Thyroid gland (tissue), 4 donors: ENCODE measurements around the gene IFT43. TPM values are rescaled to one million over a fixed set of nuclear protein-coding genes. Genes with fewer than 3 reads are reported as not detected.

Experiments used
- DNase-seq, 2 donors: peaks; one replicate each; pipeline ENCODE4 v3.0.0-alpha.2; 2019
- H3K27ac ChIP-seq, 3 donors: fragments of 200-600 bp; sonication (generic); 1 replicate in 2 of 3; 2 replicates in 1 of 3; pipeline ENCODE4 v1.5.1; 2016 to 2019; ENCODE audit warnings: mild to moderate bottlenecking in 1 of 3, moderate library complexity in 1 of 3
- H3K27me3 ChIP-seq: fragments of 200-600 bp; sonication (generic); one replicate; pipeline ENCODE4 v1.5.1; 2019
- H3K36me3 ChIP-seq, 2 donors: fragments of 200-600 bp; sonication (generic); one replicate each; pipeline ENCODE4 v1.5.1; 2016 to 2019
- H3K4me1 ChIP-seq, 2 donors: fragments of 200-600 bp; sonication (generic); one replicate each; pipeline ENCODE4 v1.5.1; 2017 to 2019
- H3K4me3 ChIP-seq, 3 donors: fragments of 200-600 bp; sonication (generic); replicated peaks in 1 of 3; 1 replicate in 2 of 3; 2 replicates in 1 of 3; pipeline ENCODE4 v1.5.1; 2016; ENCODE audit warnings: mild to moderate bottlenecking in 1 of 3
- H3K9me3 ChIP-seq: fragments of 200-600 bp; sonication (generic); one replicate; pipeline ENCODE4 v1.5.1; 2017
- POLR2A ChIP-seq, 2 donors: fragments of 450-650 bp; IDR thresholded peaks; one replicate each; pipeline ENCODE4 v1.6.1; 2017; ENCODE audit warnings: antibody characterized with exemption in 2 of 2, mild to moderate bottlenecking in 2 of 2, moderate library complexity in 1 of 2
- WGBS, 2 donors: methylation state at CpG; one replicate each; pipeline ENCODE4 v1.1.5; 2017; 5-methylcytosine and 5-hydroxymethylcytosine counted together
- intact Hi-C: fragments of 100-400 bp; cut with DNase I; formaldehyde crosslinking; loops from one replicate; pipeline ENCODE4 v1.15.1; 2023
- total RNA-seq, 4 donors: library from RNA; depleted of rRNA; stranded (reverse); fragments of >200 nt; gene quantifications; one replicate each; pipeline ENCODE4 v1.2.3, GENCODE V29; 2016
- TF ChIP-seq, protein P1 (sequence below), 6 experiments: fragments of 200-600 bp in 3 of 6; fragments of 450-650 bp in 3 of 6; sonication (generic) in 3 of 6; IDR thresholded peaks; one replicate each; pipeline ENCODE4 v1.5.1; 2016 to 2019; ENCODE audit warnings: antibody characterized with exemption in 6 of 6, mild to moderate bottlenecking in 2 of 6, inconsistent platforms in 1 of 6, moderate library complexity in 1 of 6

IFT43 gene
- total RNA-seq, 4 donors from 2014 or later = 39.0 to 59.8 (median 52.4) TPM

- Histone ChIP-seq H3K36me3 (no peaks in the 10 kb centered on the region), H3K4me1 (peaks cover 26 to 32% of the 10 kb centered on the region in 2 donors), H3K27ac (peak overlapping the region; percentile 98 to 99 (median 99)), H3K9me3 (no peaks in the 10 kb centered on the region), H3K27me3 (no peaks in the 10 kb centered on the region), H3K4me3 (peak overlapping the region; percentile 49 to 78 (median 72))
- WGBS, 2 donors = 0 to 1% methylated on average over 35 to 53 of the region's 77 CpGs
- DNase-seq = peak; percentile 78 to 83
- intact Hi-C loops = loop anchor here (5.0 kb wide), 2 partner anchors 75 to 270 kb away; no protein-coding TSS in a partner anchor
- TF ChIP-seq, protein P1, sequence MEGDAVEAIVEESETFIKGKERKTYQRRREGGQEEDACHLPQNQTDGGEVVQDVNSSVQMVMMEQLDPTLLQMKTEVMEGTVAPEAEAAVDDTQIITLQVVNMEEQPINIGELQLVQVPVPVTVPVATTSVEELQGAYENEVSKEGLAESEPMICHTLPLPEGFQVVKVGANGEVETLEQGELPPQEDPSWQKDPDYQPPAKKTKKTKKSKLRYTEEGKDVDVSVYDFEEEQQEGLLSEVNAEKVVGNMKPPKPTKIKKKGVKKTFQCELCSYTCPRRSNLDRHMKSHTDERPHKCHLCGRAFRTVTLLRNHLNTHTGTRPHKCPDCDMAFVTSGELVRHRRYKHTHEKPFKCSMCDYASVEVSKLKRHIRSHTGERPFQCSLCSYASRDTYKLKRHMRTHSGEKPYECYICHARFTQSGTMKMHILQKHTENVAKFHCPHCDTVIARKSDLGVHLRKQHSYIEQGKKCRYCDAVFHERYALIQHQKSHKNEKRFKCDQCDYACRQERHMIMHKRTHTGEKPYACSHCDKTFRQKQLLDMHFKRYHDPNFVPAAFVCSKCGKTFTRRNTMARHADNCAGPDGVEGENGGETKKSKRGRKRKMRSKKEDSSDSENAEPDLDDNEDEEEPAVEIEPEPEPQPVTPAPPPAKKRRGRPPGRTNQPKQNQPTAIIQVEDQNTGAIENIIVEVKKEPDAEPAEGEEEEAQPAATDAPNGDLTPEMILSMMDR (IDR thresholded peaks at IDR 0.05) = peak; percentile 29 to 75 (median 48)
- no peak for TF ChIP-seq POLR2A (IDR thresholded peaks at IDR 0.05)
Measured at GRCh38 chr14:75982266-75983018, 3.1 kb upstream of the IFT43 start.

DNA sequence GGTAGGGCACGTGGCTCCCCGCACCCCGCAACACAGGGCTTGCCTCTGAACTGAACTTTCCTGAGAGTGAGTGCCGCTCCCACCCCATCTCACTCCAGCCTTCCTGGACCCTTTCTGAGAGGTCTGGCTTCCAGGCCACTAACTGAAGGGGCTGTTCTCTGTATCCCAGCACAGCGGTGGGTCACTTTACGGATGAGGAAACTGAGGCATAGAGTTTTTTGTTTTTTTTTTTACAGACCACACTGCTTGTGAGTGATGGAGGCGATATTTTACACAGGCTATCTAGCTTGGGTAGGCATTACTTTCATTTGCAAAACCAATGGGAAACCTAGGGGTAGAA is 2.6 kb upstream of the IFT43 start:
- Histone ChIP-seq H3K27ac (peak overlapping the region; percentile 98 to 99 (median 99)), H3K9me3 (no peaks in the 10 kb centered on the region), H3K36me3 (no peaks in the 10 kb centered on the region), H3K4me3 (peak overlapping the region in 2 of 3 donors; percentile 13 to 78), H3K4me1 (peaks cover 26 to 33% of the 10 kb centered on the region in 2 donors), H3K27me3 (no peaks in the 10 kb centered on the region)
- 46 to 72% methylated on average over 3 to 7 of the region's 7 CpGs for WGBS, 2 donors
- intact Hi-C loops = loop anchor here (5.0 kb wide), 2 partner anchors 76 to 271 kb away; no protein-coding TSS in a partner anchor
- no peak for DNase-seq
- no peak for TF ChIP-seq POLR2A (IDR thresholded peaks at IDR 0.05)
- TF ChIP-seq, protein P1 (IDR thresholded peaks at IDR 0.05) = no peak

DNA sequence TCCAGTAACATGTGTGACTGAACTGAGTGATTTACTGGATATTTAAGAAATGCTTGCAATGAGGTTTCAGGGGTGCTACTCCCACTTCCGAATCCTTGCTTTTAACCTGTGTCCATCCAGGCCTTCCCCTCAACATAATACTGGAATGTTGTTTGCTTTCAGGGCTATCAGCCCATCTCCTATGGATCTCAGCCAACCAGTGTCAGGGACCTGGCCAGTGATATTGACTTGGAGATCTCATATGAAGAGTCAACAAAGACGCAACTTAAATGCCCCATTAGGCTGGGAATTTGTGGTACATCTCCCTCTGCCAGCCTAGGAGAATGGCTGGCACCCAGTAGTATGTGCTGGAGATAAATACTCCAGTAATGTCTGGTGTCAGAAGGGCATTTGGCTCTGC is 889 bp upstream of the IFT43 start:
- no peak overlapping the region for H3K4me3 ChIP-seq
- H3K4me1 ChIP-seq = peaks cover 26 to 31% of the 10 kb centered on the region in 2 donors
- no peaks in the 10 kb centered on the region for H3K36me3 ChIP-seq
- 78 to 85% methylated on average over 2 of the region's 2 CpGs for WGBS, 2 donors
- H3K9me3 ChIP-seq = no peaks in the 10 kb centered on the region
- TF ChIP-seq, protein P1 (IDR thresholded peaks at IDR 0.05) = no peak
- H3K27ac ChIP-seq = no peak overlapping the region
- no peaks in the 10 kb centered on the region for H3K27me3 ChIP-seq
- DNase-seq = no peak
- intact Hi-C loops = loop anchor here (5.0 kb wide), 2 partner anchors 77 to 272 kb away; no protein-coding TSS in a partner anchor

DNA sequence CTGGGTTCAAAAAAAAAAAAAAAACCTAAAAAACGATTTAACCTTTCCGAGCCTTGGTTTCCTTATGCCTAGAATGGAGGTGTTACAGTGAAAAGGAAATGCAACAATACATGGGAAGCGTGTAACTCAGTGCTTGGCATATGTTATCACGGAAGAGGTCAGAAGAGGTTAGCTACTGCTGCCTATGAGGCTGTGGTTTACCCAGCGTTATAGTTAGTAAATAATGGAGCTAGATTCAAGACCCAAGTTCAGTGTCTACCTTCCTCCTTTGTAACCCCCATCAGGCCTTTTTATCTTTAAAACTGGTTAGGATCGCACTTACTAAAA is 839 bp downstream of the IFT43 start:
- Histone ChIP-seq H3K9me3 (no peaks in the 10 kb centered on the region), H3K4me3 (peak overlapping the region; percentile 53 to 92 (median 84)), H3K4me1 (peaks cover 19 to 28% of the 10 kb centered on the region in 2 donors), H3K27ac (peak overlapping the region in 1 of 3 donors; percentile 78), H3K36me3 (no peaks in the 10 kb centered on the region), H3K27me3 (no peaks in the 10 kb centered on the region)
- no peak for DNase-seq
- no peak for TF ChIP-seq POLR2A (IDR thresholded peaks at IDR 0.05)
- TF ChIP-seq, protein P1 (IDR thresholded peaks at IDR 0.05) = no peak
- intact Hi-C loops = no loop called here
- 24 to 29% methylated on average over 6 of the region's 6 CpGs for WGBS, 2 donors

DNA sequence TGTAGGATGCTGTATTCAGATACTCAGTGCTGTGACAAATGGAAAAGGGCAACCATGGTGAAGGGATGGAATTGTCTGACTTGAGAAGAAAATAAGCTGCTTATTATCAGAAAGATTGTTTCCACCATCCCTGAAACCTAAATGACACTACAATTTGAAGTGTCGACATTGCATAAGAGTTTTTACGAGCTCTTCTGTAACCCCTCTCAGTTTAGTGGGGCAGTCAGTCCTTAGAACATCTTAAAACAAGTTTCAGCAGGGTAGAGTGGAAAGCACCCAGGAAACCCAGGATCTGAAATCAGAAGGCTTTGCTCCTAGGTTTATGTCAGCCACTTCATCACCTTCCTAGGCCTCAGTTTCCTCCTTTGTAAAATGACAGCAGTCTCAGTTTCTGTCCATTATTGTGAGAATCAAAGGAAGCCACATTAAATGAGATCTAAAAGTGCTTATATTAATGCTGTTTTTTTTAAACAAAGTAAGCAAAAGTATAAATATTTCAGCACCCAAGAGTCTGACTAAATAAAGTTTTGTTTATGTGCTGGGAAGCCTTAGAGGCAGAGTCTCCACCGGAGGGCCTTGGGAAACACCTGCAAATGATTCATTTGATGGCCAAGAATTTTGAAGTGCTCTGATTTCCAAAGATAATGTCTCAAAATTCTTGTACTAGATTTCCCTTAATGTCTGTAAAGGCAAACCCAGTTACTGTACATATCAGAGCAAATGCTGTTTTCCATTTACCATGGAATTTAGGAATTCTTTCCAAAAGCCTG is 1.8 kb downstream of the IFT43 start:
- peaks cover 18 to 28% of the 10 kb centered on the region in 2 donors for H3K4me1 ChIP-seq
- H3K9me3 ChIP-seq = no peaks in the 10 kb centered on the region
- DNase-seq = no peak
- H3K27ac ChIP-seq = no peak overlapping the region
- TF ChIP-seq, protein P1 (IDR thresholded peaks at IDR 0.05) = no peak
- TF ChIP-seq POLR2A (IDR thresholded peaks at IDR 0.05) = no peak
- H3K4me3 ChIP-seq = no peak overlapping the region
- 78% methylated on average over 3 of the region's 3 CpGs for WGBS, 2 donors
- H3K27me3 ChIP-seq = no peaks in the 10 kb centered on the region
- no peaks in the 10 kb centered on the region for H3K36me3 ChIP-seq
- intact Hi-C loops = no loop called here
